Activated T-helper 1 cell treated with anti-CD3 and anti-CD28 coated beads, Interleukin-2, amount 50 U/mL, for 16 hours (primary cell): ENCODE results near the gene TRIM44.
"Not testable (repeated sequence)": the region's sequence is repeated elsewhere in the genome, so short reads cannot be mapped to it uniquely, and the experiment has no call there.

Experiments
- DNase-seq, 2 donors: peaks; one replicate each; pipeline ENCODE4 v3.0.0-alpha.2; 2020; ENCODE audit warnings: low read depth in 1 of 2, low spot score in 1 of 2

The TRIM44 gene

DNA sequence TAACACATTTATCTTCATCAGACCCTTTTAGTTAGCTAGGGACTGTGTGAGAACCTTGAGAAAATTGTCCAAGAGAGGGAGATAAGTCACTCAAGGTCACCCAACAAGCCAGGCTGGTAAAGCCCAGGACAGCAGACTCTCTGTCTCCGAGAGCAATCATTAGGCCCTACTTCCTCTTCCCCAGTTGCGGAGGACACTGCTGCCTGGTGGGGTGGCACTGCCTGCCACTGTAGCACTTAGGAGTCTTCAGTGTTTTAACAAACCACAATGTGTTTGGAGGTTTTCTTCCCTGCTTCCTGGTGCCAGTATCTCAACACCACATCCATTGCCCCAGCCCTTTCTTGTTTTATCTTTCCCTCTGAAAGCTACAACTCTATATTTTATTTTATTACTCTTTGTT lies 149.2 kb downstream of the TRIM44 start:
- no peak for DNase-seq

DNA sequence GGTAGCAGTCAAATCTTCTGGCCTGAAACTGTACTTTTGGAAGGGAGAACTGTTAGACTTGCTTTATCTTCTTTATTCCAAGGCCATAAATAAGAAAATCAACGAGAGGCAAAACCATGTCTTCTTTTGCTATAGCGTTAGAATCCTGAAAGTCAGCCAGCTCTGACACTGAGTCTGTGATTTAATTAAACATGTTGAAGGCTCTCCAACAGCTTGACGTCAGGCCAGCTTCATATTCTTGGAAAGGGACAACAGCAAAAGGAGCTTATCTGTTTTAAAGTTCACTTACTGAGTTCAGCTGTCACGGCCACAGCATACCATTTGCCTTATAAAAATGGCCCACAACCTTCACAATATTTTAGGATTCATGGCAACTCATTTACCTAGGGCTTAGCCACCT lies 150.3 kb downstream of the TRIM44 start:
- DNase-seq: no peak

- no peak for DNase-seq
Observed at GRCh38 chr11:35814081-35814695, 151.6 kb downstream of the TRIM44 start.

DNA sequence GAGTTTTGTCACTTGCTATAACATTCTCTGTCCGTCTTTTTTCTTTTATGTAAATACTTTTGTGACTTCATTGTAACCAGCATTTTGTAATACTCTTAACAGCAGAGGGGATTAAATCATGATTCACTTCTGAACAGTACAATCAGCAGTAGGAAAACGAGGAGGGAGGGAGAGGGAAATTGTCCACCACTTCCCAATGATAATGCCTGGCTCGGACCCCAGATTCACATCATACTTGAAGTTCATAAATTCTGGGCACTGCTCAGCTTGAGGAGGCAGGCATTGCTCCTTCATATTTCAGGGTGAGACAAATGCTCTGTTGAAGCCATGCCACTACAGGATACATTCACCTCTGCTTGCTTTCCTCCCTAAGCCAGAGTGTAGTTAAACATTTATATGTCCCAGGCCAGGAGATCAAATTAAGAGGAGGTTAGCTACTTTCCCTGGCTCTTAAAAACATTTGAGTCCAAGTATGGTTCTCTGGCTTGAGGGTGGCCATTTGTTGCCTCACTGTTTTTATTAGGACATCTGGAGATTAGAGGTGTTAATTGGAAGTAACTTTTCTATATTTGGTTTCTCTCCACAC lies 152.2 kb downstream of the TRIM44 start:
- no peak for DNase-seq

DNA sequence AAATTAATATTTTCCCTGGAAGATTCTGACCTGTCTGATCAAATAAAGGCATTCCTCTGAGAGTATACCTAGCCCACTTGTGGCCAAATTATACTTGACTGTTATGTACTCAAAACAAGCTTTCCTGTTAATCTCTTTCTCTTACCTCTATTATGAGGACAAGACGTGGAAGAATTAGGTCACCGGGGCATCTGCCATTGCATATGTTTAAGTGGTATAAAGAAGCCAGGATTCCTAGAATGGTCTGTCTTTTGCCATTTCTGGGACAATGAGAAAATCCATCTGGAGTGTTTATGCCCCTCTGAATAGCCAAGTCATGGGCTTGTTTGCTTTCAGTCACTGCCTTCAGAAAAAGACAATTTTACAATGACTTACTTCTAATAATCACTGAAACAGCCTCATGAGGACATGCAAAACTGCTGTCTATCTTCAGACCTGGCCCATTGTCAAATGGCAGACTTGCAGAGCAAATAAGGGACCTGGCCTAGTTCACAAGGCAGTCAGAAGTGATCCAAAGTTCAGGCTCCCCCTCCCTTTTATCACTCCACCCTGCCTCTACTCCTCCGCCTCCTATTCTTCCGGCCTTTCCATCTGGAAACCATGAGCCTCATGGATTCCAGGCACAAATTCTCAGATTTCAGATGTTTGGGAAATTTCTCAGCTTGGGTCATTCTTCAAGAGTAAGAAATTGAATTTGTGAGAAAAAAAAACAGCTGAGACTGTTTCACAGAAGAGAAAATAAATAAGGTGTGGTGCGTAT lies 153.2 kb downstream of the TRIM44 start:
- no peak for DNase-seq

DNA sequence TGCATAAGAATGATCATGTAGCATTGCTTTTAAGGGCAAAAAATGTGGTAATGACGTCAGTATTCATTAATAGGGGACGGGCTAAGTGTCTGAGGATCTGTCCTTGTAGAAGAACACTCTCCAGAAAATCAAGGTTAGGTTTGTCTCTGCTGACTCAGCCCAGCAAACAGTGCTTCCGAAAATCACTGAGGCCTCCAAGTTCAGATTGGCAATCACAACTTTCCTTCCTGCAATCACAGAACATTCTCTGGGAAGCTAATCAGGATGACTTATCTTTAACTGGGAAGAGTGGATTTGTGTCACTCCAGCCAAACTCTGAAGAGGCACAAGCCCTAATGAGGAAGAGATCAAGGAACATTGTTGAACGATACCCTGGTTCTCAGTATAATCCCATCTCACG lies 158.0 kb downstream of the TRIM44 start:
- no peak for DNase-seq

- DNase-seq: no peak
Observed at GRCh38 chr11:35822815-35823495, 160.4 kb downstream of the TRIM44 start.

DNA sequence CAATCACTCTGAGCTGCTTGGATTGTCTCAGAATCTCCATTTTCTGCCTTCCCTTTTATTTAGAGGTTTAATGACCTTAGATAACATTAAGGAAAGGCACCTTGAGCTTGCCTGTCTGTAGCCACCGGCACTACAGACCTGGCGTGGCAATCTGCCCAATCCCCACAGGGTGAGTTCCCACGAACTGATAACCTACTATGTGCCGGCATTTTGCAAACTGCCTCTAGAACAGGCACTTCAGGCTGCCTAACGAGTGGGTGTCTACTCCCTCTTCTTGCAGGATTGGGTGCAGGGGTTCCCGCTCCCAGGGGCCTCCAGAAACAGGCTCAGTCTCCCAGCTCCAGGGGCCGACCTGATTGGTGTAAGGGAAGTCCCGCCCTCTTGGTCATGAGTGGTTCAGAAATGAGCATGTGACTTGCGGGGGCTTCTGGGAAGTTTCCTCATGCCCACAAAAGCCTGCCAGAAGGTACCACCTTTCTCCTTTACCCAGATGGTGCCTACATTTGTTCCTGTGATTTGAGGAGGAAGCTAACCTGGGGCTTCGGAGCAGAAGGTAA lies 161.2 kb downstream of the TRIM44 start:
- no peak for DNase-seq

DNA sequence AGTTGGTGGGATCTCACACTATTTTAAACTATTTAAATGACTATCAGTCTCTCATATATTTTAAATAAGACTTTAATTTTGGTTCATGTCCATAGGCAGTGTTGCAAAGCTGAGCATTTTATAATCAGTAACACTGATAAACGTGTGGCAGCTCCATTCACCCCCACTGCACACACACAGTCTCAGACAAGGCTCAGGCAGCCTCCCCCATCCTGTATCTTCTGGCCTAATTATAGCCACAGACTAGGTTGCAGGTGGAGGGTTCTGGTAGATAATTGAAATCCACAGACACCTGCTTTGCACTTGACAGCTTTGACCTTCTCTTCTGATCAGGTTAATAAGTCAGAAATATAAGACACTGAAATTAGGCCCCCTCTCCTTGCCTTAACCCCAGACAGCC lies 162.8 kb downstream of the TRIM44 start:
- no peak for DNase-seq

DNA sequence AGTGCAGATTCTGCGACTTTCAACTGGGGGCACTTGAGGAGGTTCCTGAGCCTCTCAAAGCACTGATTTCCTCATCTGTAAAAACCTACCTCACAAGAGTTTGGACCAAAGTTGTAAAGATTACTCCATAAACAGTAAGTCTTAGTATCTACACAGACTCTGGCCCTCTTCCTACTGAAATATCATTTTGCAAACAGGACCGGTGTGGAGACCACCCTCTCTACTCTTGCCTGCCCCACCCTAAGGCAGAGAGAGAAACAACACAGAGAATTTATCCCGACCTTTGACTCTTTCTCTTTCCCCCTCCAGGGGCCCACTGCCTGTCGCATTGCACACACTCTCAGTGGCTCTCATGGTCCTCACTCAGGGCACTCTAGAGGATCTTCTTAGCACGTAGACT lies 163.4 kb downstream of the TRIM44 start:
- no peak for DNase-seq

DNA sequence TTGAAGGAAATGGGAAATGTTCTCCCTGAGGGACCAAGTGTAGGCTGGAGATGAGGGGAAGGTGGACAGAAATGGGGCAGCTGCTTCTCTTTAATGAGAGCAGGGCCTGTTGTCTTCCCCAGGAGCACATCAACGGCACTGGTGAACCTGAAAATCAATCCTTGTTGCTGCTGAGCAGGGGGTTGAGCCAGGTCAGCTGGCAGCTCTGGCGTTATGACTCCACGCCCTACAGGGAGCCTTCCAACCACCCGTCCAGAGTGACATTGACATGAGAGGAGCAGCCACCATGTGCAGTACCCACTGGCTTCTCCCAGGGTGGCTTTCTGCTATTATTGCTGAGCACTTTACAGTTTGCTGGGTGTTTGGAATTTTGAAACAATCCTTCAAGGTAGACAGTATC lies 164.4 kb downstream of the TRIM44 start:
- DNase-seq: no peak

DNA sequence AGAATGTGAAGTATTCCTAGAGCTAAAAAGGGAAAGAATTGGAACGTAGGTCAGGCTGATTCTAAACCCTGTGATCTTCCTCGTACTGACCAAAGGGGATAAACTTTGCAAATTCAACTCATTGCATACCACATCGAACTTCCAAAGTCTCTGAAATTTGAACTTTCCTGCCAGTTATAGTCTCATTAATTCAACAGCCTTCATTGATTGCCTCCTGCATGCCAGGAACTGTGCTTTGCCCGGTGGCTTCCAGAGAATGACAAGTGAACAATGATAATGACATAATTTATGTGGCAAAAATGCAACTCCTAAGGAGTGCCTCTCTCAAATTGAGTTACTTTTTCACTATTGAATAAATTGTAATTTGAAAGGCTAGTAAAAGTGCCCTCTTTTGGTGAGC lies 173.6 kb downstream of the TRIM44 start:
- no peak for DNase-seq

DNA sequence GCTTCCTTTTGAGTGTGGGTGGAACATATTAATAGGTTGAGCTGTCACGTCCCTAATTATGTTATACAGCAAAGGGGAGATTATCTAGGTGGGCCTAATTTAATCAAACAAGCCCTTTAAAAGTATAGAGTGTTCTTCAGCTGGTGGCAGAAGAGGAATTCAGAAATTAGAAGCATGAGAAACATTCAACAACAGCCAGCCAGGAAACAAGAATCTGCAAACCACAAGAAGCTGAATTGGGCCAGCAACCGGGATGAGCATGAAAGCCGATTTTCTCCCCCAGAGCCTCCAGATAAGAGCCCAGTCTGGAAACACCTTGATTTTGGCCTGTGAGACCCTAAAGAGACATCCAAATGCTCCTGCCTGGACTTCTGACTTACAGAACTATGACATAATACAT lies 175.5 kb downstream of the TRIM44 start:
- no peak for DNase-seq

GRCh38 chr11:35838697-35839367 lies 176.3 kb downstream of the TRIM44 start:
- DNase-seq: not testable (repeated sequence)

DNA sequence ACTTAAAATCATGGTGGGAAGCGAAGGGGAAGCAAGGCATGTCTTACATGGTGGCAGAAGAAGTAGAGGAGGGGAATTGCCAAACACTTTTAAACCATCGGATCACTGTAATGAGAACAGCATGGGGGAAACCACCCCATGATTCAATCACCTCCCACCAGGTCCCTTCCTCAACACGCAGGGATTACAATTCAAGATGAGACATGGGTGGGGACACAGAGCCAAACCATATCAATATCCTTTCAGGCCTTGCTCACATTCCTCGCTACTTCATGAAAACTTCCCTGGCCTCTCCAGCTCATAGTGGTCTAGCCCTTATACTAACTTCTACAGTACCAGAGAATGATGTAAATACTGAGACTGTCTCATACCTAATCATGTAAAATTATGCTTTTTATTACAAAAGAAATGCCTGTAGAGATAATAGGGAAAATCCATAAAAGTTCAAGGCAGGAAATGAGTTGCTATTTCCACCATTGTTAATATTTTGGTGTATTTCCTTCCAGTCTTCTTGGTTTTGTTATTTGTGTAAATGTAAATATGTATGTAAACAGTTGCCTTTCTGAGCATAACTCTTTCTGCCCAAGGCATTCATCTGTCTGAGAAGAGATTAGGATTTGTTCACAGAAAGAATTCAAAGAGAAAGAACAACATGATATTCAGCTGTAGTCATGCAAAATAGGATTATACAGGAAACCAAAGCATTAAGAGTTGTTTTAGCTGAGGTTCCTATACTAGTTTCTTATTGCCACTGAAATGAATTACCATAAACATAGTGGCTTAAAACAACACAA lies 177.0 kb downstream of the TRIM44 start:
- DNase-seq: no peak

GRCh38 chr11:35841733-35842132 lies 179.2 kb downstream of the TRIM44 start:
- DNase-seq: no peak

DNA sequence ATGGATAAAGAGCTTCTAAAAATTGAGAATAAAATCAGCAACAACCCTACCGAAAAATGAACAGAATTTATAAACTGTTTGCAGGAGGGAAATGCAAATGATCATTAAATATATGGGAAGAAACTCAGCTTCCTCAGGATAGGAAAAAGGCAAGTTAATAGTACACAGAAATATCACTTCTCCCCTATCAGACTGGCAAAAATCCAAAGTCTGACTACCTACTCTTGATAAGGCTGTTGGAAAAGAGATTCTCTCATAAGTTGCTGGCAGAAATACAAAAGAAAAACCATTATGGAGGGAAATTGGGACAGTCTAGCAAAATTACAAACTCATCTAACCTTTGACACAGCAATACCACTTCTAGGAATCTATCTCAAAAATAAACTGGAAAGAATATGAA lies 180.4 kb downstream of the TRIM44 start:
- no peak for DNase-seq

DNA sequence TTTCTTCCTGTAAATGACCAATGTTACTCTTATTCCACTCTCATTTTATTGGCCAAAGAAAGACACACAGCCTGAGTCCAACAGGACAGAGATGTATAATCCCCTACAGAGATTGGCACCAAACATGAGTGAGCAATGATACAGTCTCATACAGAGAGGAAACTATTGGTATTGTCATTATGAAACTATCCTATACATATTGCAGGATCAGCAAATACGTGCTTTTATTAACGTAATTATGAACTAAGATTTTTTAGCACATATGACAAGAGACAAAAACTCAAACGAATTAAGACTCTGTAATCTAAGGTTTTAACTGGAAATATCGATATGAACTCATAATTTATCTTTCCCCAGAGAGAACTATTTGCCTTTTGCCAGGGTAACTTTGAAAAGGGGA lies 182.0 kb downstream of the TRIM44 start:
- DNase-seq: no peak

- DNase-seq: no peak
Observed at GRCh38 chr11:35845860-35846259, 183.3 kb downstream of the TRIM44 start.

DNA sequence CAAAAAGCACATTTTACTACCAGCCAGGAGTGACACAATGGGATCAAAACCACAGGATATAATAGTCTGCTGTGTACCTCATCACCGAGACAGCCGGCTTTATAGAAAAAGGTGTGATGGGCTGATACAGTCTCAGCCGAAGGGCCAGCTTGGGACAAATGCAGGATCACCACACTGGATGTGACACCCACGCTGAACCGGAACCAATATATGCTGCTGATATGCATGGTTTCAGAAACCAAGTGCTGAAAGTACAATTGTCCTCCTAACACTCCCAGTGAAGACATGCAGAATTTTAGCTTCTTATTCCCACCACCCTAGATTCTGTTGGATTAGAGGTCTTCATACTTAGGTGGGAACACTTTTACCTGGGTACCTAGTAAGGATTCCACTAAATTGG lies 184.3 kb downstream of the TRIM44 start:
- no peak for DNase-seq
